ENCODE measurements around the gene DOK3. TPM values are rescaled to one million over a fixed set of nuclear protein-coding genes. Genes with fewer than 3 reads are reported as not detected.

The DOK3 gene
- total and polyA plus RNA-seq, 2 of the 13 experiments (the other 11 are each of a cell fraction or from before 2014, with no cell fraction given), result 1.4 to 1.5 TPM

- TF ChIP-seq GMEB1 (CRISPR knock-in tag; IDR thresholded peaks at IDR 0.05; ENCODE audit: borderline replicate concordance) (no peak), WIZ (CRISPR knock-in tag; IDR thresholded peaks at IDR 0.05) (no peak), ZNF337 (CRISPR knock-in tag; IDR thresholded peaks at IDR 0.05; ENCODE audit: borderline replicate concordance, low read depth) (no peak), EEA1 (CRISPR knock-in tag; IDR thresholded peaks at IDR 0.05; ENCODE audit: borderline replicate concordance) (no peak), SP2 (CRISPR knock-in tag; IDR thresholded peaks at IDR 0.05) (no peak), SRY (CRISPR knock-in tag; IDR thresholded peaks at IDR 0.05) (no peak), ZFP1 (CRISPR knock-in tag; IDR thresholded peaks at IDR 0.05) (no peak), ZNF800 (CRISPR knock-in tag; IDR thresholded peaks at IDR 0.05) (no peak), RXRA (CRISPR knock-in tag; IDR thresholded peaks at IDR 0.05) (peak; percentile 74; the same call in 1 of the 2 replicates), FUBP1 (CRISPR knock-in tag; IDR thresholded peaks at IDR 0.05; ENCODE audit: borderline replicate concordance) (no peak), TMF1 (CRISPR knock-in tag; IDR thresholded peaks at IDR 0.05; ENCODE audit: low read depth) (no peak), ZNF432 (CRISPR knock-in tag; IDR thresholded peaks at IDR 0.05; ENCODE audit: borderline replicate concordance) (no peak), GTF2F1 (IDR thresholded peaks at IDR 0.05; ENCODE audit: low read length) (no peak), FLYWCH1 (CRISPR knock-in tag; IDR thresholded peaks at IDR 0.05) (no peak), SSRP1 (CRISPR knock-in tag; IDR thresholded peaks at IDR 0.05) (0 out of 2 replicates have a peak, but pooled peaks have one; percentile 40)
- TF ChIP-seq, protein P1, sequence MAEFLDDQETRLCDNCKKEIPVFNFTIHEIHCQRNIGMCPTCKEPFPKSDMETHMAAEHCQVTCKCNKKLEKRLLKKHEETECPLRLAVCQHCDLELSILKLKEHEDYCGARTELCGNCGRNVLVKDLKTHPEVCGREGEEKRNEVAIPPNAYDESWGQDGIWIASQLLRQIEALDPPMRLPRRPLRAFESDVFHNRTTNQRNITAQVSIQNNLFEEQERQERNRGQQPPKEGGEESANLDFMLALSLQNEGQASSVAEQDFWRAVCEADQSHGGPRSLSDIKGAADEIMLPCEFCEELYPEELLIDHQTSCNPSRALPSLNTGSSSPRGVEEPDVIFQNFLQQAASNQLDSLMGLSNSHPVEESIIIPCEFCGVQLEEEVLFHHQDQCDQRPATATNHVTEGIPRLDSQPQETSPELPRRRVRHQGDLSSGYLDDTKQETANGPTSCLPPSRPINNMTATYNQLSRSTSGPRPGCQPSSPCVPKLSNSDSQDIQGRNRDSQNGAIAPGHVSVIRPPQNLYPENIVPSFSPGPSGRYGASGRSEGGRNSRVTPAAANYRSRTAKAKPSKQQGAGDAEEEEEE (CRISPR knock-in tag; IDR thresholded peaks at IDR 0.05; ENCODE audit: borderline replicate concordance), result no peak
Observed at GRCh38 chr5:177477701-177478477, 31.7 kb downstream of the DOK3 start (continued).
